Activated T-cell treated with anti-CD3 and anti-CD28 coated beads, Interleukin-2, amount 50 U/mL, for 72 hours (primary cell): ENCODE data around the gene SNX8. TPM values are rescaled to one million over a fixed set of nuclear protein-coding genes. Genes with fewer than 3 reads are reported as not detected.

Experiments used
- ATAC-seq, 2 donors: fragments of 150-1000 bp; cut with Tn5 transposase; replicated peaks in 1 of 2; 2 replicates each; pipeline ENCODE4 v1.10.0; 2021; ENCODE audit warnings: moderate library complexity in 2 of 2, mild to moderate bottlenecking in 1 of 2
- DNase-seq, 2 donors: peaks; one replicate each; pipeline ENCODE4 v3.0.0; 2021 to 2022; ENCODE audit warnings: mixed read lengths in 1 of 2
- H3K27ac Mint-ChIP-seq: one replicate; pipeline ENCODE4 v1.8.0; 2022; ENCODE audit warnings: mild to moderate bottlenecking, moderate library complexity, mixed read lengths
- H3K27me3 Mint-ChIP-seq: one replicate; pipeline ENCODE4 v1.8.0; 2022; ENCODE audit warnings: low read depth, mixed read lengths
- H3K36me3 Mint-ChIP-seq, 2 donors: one replicate each; pipeline ENCODE4 v1.8.0; 2022; ENCODE audit warnings: mixed read lengths in 2 of 2, mild to moderate bottlenecking in 1 of 2; ENCODE audit not compliant: insufficient read depth in 2 of 2
- H3K4me1 Mint-ChIP-seq: one replicate; pipeline ENCODE4 v1.8.0; 2022; ENCODE audit warnings: low read depth, mixed read lengths
- H3K4me3 Mint-ChIP-seq, 2 donors: one replicate each; pipeline ENCODE4 v1.8.0; 2022; ENCODE audit warnings: mild to moderate bottlenecking in 2 of 2, mixed read lengths in 2 of 2, moderate library complexity in 2 of 2
- H3K9me3 Mint-ChIP-seq, 2 donors: one replicate each; pipeline ENCODE4 v1.8.0; 2022; ENCODE audit warnings: mixed read lengths in 2 of 2
- total RNA-seq, 2 donors: library from RNA; stranded (reverse); gene quantifications; one replicate each; pipeline ENCODE4 v1.2.3, GENCODE V29; 2022

SNX8 gene
- total RNA-seq, 2 donors from 2014 or later = 25.5 to 31.2 TPM

DNA sequence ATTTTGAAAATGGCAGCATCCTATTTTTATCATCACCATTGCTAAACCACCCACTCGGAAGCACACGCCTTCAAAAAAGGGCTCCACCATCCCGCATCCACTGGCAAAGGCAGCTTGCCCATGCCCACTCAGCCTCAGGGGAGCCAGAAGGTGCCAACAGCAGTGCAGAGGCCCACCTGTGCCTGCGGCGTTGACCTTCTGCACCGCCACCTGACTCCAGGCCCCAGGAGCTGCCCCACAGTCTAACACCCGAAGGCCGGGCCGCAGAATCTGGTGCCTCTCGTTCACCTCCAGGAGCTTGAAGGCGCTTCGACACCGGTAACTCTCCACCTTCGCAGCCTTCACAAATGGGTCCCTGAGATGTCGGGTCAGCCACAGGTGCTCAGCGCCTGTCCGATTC is 75.0 kb downstream of the SNX8 start:
- Mint-ChIP-seq H3K4me3 (no peak overlapping the region), H3K27me3 (no peaks in the 10 kb centered on the region), H3K27ac (no peak overlapping the region), H3K4me1 (peaks cover 11% of the 10 kb centered on the region), H3K9me3 (no peaks in the 10 kb centered on the region), H3K36me3 (peaks cover 8 to 14% of the 10 kb centered on the region in 2 donors)
- no peak for ATAC-seq
- no peak for DNase-seq

DNA sequence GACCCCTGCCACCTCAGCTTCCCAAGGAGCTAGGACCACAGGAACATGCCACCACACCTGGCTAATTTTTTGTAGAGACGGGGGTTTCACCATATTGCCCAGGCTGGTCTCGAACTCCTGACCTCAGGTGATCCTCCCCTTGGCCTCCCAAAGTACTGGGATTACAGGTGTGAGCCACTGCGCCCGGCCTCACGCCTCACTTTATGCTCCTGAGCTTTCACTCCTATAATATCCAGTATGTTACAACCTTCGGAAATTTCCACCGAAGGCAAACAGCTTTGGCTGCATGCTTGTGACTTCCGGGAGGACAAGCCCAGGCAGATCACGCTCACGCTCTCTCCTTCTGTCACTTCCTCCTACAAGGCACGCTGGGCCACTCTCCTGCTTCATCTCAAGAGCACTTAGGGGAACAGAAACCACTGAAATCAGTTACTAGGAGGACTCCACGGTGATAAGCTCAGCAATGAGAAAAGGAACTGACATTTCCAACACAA is 77.1 kb downstream of the SNX8 start:
- ATAC-seq (no peak), DNase-seq (no peak)
- peak overlapping the region; percentile 33 for H3K27ac Mint-ChIP-seq
- H3K9me3 Mint-ChIP-seq = no peaks in the 10 kb centered on the region
- H3K27me3 Mint-ChIP-seq = no peaks in the 10 kb centered on the region
- peaks cover 23% of the 10 kb centered on the region for H3K4me1 Mint-ChIP-seq
- H3K36me3 Mint-ChIP-seq = peaks cover 8 to 14% of the 10 kb centered on the region in 2 donors
- H3K4me3 Mint-ChIP-seq = no peak overlapping the region

DNA sequence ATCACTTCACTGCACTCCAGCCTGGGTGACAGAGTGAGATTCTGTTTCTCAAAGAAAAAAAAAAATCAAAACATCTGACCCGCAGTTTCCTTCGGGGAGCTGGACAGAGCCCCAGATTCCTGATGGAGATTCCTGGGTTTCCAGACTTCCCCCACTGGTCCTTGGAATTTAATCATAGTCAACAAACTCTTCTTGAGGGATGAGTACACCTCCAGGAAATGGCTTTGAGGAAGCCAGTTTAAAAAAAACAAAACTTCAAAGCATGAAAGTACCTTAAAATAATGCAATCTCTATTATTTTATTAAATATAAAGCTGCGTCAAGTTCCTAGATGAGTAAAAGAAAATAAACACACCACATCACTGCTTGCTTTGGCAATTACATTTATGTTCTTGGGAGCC is 80.3 kb downstream of the SNX8 start:
- H3K9me3 Mint-ChIP-seq = no peaks in the 10 kb centered on the region
- H3K4me3 Mint-ChIP-seq = peak overlapping the region in 1 of 2 donors; percentile 48
- ATAC-seq (no peak), DNase-seq (no peak)
- peaks cover 5 to 12% of the 10 kb centered on the region in 2 donors for H3K36me3 Mint-ChIP-seq
- H3K27ac Mint-ChIP-seq = no peak overlapping the region
- H3K4me1 Mint-ChIP-seq = peaks cover 16% of the 10 kb centered on the region
- no peaks in the 10 kb centered on the region for H3K27me3 Mint-ChIP-seq

DNA sequence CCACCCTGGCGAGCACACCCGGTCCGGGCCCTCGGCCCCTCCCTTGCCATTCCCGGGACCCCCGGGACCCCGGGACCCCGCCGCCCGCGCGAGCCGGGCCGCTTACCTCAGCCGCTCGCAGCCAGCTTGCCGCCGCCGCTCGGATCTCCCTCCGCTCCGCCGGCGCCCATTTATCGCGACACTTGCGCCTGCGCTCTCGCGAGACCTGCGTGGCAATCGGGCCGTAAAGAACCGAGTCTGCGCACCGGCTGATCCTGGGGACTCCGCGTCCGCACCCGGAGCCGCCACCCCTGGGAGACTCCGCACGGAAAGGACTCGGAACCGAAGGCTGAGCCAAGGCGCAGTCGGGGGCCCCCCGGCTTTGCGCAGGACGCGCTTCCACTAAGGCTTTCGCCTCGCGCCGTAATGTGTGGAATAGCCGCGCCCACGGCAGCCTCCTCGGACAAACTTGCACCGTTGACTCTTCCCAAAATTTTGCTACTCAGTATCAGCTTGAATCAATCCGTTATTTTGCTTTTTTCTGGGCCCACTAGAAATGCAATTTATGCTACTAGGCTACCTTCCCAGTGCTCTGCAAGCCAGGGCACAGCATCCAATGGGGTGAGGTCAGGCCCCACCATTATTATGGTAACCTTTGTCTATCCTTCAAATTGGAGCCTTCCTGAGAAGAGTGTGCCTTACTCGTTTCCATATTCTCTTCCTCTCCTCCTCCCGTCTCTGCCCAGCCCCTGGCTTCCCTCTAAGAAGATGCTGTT is 81.3 kb downstream of the SNX8 start, which contains the start of gene MAD1L1:
Gene MAD1L1 (minus strand): TSS at position 180 of the 755 bp plus-strand sequence. CDS start 2,812 bp downstream, outside the sequence.
- H3K4me1 Mint-ChIP-seq = peaks cover 16% of the 10 kb centered on the region
- H3K4me3 Mint-ChIP-seq = peak within 1 kb of the TSS; percentile 88 to 90

DNA sequence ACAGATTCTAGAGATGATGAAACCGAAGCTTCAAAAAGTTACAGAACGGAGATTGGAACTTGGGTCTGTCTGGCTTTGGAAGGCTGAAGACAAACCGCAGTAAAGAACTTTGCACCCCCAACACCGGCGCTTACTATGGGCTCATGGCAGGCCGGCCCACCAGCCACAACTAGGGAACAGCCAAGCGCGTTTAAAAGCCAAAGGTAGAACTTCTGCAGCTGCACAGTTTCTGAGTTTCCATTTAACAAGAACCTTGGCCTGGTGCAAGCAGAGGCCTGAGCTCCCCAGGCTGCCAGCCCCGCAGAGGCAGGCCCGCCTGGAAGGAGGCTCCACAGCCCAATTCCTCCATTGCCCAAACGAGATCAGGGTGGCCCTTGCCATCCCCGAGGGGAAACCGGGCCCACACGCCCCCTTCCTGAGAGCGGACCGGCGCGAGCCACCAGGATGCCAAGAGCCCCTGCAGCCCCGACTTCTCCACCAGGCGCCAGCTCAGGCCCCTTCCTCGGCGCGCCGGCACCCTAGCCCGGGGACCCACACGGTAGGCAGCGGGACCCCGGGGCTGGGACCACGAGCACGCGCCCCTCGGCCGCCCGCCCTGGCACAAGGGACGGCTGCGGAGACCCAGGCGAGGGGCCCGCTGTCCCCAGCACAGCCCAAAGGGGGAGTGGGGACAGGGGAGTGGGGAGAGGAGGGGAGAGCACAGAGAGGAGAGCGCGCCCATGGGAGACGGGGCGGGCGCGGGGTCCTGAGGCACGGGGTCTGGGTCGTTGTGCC is 82.1 kb downstream of the SNX8 start:
- no peaks in the 10 kb centered on the region for H3K27me3 Mint-ChIP-seq
- H3K36me3 Mint-ChIP-seq = peaks cover 4 to 7% of the 10 kb centered on the region in 2 donors
- peak; percentile 42 to 44 for DNase-seq
- ATAC-seq = peak; percentile 70 to 72
- peaks cover 16% of the 10 kb centered on the region for H3K4me1 Mint-ChIP-seq
- H3K4me3 Mint-ChIP-seq = peak overlapping the region; percentile 88
- peak overlapping the region; percentile 61 for H3K27ac Mint-ChIP-seq
- H3K9me3 Mint-ChIP-seq = no peaks in the 10 kb centered on the region

More for the DNA sequence above, 81.3 kb downstream of the SNX8 start, which contains the start of gene MAD1L1:
- H3K9me3 Mint-ChIP-seq = no peaks in the 10 kb centered on the region
- ATAC-seq (peak; percentile 93 to 94), DNase-seq (peak; percentile 91 to 94)
- H3K27ac Mint-ChIP-seq = peak within 1 kb of the TSS; percentile 61
- H3K27me3 Mint-ChIP-seq = no peaks in the 10 kb centered on the region
- peaks cover 5 to 12% of the 10 kb centered on the region in 2 donors for H3K36me3 Mint-ChIP-seq

DNA sequence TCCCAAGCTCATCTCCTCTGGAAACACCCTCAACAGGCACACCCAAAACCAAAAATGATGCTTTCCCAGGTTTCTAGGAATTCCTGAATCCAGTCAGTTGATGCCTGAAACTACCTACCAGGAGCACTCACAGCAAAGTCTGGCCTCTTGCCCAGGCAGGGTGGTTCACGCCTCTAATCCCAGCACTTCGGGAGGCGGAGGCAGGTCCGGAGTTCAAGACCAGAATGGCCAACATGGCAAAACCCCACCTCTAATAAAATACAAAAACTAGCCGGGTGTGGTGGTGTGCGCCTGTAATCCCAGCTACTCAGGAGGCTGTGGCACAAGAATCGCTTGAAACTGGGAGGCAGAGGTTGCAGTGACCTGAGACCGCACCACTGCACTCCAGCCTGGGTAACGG is 83.4 kb downstream of the SNX8 start:
- Mint-ChIP-seq H3K27me3 (no peaks in the 10 kb centered on the region), H3K9me3 (no peaks in the 10 kb centered on the region), H3K36me3 (peaks cover 0 to 10% of the 10 kb centered on the region in 2 donors), H3K27ac (no peak overlapping the region), H3K4me3 (peak overlapping the region in 1 of 2 donors; percentile 20), H3K4me1 (peaks cover 16% of the 10 kb centered on the region)
- ATAC-seq (no peak), DNase-seq (no peak)

DNA sequence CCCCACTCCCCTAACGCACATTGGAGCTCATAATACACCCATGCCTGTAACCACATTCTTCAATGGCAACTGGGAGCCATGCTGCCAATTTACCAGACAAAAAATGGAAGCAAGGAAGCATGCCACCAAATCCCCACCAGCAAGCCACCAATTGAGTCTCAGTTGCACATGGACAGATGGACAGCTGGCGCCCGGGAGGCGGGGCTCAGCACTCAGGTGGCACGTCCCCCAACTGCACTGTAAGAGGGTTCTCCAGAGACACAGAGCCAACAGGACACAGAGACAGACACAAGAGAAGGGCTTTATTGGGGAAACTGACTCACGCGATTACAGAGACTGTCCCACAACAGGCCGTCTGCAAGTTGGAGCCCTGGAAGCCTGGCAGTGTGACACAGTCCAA is 84.0 kb downstream of the SNX8 start:
- Mint-ChIP-seq H3K9me3 (no peaks in the 10 kb centered on the region), H3K4me1 (peaks cover 16% of the 10 kb centered on the region), H3K4me3 (peak overlapping the region in 1 of 2 donors; percentile 20), H3K27ac (no peak overlapping the region), H3K27me3 (no peaks in the 10 kb centered on the region), H3K36me3 (peaks cover 0 to 9% of the 10 kb centered on the region in 2 donors)
- ATAC-seq = no peak
- no peak for DNase-seq

DNA sequence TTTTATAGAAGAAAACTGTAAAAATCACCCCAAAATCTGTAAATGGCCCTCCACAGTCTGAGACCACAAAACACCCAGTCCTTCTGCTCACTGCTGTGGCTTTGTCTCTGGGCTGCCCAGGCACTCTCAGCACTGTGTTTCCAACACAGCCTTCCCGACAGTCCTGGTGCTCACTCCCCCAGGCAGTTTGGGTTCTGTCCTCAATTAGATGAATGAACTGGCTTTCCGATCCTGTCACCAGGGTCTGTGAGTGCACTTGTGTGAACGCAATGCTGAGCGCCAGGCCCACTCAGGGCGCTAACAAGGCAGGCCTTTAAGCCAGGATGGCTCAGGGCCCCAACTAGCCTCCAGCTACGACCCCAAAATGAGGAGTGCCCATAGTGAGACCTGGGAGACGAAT is 84.8 kb downstream of the SNX8 start:
- H3K36me3 Mint-ChIP-seq = peaks cover 0 to 4% of the 10 kb centered on the region in 2 donors
- H3K4me1 Mint-ChIP-seq = peaks cover 16% of the 10 kb centered on the region
- no peak overlapping the region for H3K4me3 Mint-ChIP-seq
- ATAC-seq (no peak), DNase-seq (no peak)
- no peaks in the 10 kb centered on the region for H3K27me3 Mint-ChIP-seq
- no peak overlapping the region for H3K27ac Mint-ChIP-seq
- H3K9me3 Mint-ChIP-seq = no peaks in the 10 kb centered on the region

DNA sequence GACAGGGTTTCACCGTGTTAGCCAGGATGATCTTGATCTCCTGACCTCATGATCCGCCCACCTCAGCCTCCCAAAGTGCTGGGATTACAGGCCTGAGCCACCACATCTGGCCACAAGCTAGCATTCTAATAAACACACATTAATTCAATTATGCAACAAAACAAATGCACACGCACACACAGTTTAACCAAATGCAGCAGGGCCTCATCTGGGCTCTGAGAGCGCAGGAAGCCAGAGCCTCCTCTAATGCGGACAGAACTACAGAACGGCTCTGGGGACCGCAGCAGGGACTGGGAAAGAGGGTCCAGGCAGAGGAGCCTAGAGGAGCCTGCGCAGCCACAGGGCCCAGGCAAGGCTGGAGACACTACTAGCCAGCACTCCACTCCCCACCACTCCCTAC is 85.3 kb downstream of the SNX8 start:
- Mint-ChIP-seq H3K4me1 (peaks cover 14% of the 10 kb centered on the region), H3K4me3 (no peak overlapping the region), H3K27ac (no peak overlapping the region), H3K36me3 (peaks cover 3 to 4% of the 10 kb centered on the region in 2 donors), H3K9me3 (no peaks in the 10 kb centered on the region), H3K27me3 (no peaks in the 10 kb centered on the region)
- ATAC-seq (no peak), DNase-seq (no peak)

DNA sequence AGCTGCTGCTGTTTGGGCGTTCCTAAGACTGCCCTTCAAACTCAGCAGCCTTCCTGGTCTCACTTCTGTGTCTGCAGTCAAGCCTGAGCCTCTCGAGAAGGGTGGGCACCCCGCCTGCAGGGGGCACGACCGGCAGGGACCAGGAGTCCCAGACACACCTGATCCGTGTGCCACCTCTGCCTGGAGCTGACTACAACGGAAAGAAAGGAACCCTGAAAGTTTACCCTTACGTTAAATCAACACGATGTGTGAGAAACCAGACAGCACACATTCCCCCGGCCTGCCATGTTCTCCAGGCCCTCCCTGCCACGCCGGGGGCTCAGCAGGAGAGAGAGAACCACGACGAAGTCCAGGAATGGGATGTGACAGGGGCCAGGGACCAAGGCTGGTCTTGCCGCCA is 86.5 kb downstream of the SNX8 start:
- Mint-ChIP-seq H3K9me3 (no peaks in the 10 kb centered on the region), H3K4me3 (no peak overlapping the region), H3K36me3 (peaks cover 3 to 4% of the 10 kb centered on the region in 2 donors), H3K27ac (no peak overlapping the region), H3K4me1 (peaks cover 5% of the 10 kb centered on the region), H3K27me3 (no peaks in the 10 kb centered on the region)
- DNase-seq (no peak), ATAC-seq (no peak)

DNA sequence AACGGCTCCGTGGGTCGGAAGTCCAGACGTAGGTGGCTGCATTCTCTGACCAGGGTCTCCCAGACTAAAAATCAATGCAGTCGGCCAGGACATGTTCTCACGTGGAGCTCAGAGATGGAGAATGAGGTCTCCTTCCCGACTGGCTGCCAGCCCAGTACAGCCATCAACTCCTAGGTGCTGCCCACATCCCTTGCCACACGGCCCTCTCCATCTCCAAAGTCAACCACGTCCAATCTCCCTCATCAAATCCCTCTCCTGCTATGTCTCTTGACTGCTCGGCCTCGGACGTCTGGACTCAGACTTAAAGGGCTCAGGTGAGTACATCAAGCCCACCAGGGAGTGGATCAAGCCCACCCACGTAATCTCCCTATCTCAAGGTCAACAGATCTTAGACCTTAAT is 88.4 kb downstream of the SNX8 start:
- H3K36me3 Mint-ChIP-seq = peaks cover 3 to 8% of the 10 kb centered on the region in 2 donors
- ATAC-seq (no peak), DNase-seq (no peak)
- H3K27ac Mint-ChIP-seq = no peak overlapping the region
- no peak overlapping the region for H3K4me3 Mint-ChIP-seq
- no peaks in the 10 kb centered on the region for H3K27me3 Mint-ChIP-seq
- H3K9me3 Mint-ChIP-seq = no peaks in the 10 kb centered on the region
- no peaks in the 10 kb centered on the region for H3K4me1 Mint-ChIP-seq

DNA sequence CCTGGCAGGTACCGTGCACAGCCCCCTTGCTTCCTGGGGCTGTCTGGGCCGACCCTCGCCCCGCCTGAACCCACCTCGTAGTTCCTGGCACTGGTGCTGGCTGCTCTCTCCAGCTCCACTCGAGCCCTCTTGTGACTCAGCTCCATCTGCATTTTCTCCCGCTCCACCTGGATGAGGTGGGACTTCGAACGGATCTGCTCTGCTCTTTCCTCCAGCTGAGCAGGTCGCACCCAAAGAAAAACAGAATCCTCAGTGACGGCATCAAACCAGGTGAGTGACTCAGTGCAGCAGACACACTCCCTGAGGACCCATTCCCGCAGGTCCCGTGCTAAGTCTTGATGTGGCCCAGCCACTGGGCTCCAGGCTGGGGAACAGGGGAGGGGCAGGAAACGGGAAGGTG is 88.9 kb downstream of the SNX8 start:
- Mint-ChIP-seq H3K9me3 (no peaks in the 10 kb centered on the region), H3K27me3 (no peaks in the 10 kb centered on the region), H3K27ac (no peak overlapping the region), H3K4me1 (no peaks in the 10 kb centered on the region), H3K4me3 (no peak overlapping the region), H3K36me3 (peaks cover 3 to 8% of the 10 kb centered on the region in 2 donors)
- ATAC-seq (no peak), DNase-seq (no peak)

DNA sequence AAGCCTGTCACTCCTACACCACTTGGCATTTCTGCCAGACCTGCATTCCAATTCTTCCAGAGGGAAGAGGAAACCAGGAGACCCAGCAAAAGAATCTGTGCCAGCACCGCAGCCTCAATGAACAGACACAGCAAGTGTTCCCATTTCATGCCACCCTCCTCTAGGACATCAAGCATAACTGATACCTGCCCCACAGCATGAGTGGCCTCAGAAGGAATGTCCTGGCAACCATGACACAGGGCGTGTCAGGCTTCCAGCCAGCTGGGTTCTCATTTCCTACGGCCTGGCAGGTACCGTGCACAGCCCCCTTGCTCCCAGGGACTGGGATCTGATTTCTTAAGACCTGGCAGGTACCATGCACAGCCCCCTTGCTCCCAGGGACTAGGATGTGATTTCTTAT is 89.3 kb downstream of the SNX8 start:
- H3K4me1 Mint-ChIP-seq = no peaks in the 10 kb centered on the region
- H3K36me3 Mint-ChIP-seq = peaks cover 3 to 8% of the 10 kb centered on the region in 2 donors
- no peak overlapping the region for H3K27ac Mint-ChIP-seq
- no peak overlapping the region for H3K4me3 Mint-ChIP-seq
- DNase-seq (no peak), ATAC-seq (no peak)
- H3K27me3 Mint-ChIP-seq = no peaks in the 10 kb centered on the region
- no peaks in the 10 kb centered on the region for H3K9me3 Mint-ChIP-seq
